Amniotic epithelial cell (primary cell): ENCODE results near the gene SPSB2.
"Not testable (repeated sequence)": the region's sequence is repeated elsewhere in the genome, so short reads cannot be mapped to it uniquely, and the experiment has no call there.

Experiments used
- DNase-seq: peaks from one replicate; pipeline ENCODE4 v3.0.0-alpha.2; 2010; ENCODE audit warnings: low read depth

Gene SPSB2

GRCh38 chr12:6899837-6900519 lies 26.9 kb upstream of the SPSB2 start:
- peak; percentile 19 for DNase-seq

GRCh38 chr12:6899427-6899826 lies 26.3 kb upstream of the SPSB2 start:
- DNase-seq: peak; percentile 33

GRCh38 chr12:6896846-6897435 lies 23.8 kb upstream of the SPSB2 start:
- DNase-seq: no peak

DNA sequence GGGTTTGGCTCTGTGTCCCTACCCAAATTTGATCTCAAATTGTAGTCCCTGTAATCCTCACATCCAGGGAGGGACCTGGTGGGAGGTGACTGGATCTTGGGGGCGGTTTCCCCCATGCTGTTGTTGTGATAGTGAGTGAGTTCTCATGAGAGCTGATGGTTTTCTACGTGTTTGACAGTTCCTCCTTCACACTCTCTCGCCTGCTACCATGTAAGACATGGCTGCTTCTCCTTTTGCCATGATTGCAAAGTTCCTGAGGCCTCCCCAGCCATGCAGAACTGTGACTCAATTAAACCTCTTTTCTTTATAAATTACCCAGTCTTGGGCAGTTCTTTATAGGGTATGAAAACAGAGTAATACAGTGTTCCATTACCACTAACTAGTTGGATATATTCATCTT lies 21.2 kb upstream of the SPSB2 start:
- DNase-seq: no peak

DNA sequence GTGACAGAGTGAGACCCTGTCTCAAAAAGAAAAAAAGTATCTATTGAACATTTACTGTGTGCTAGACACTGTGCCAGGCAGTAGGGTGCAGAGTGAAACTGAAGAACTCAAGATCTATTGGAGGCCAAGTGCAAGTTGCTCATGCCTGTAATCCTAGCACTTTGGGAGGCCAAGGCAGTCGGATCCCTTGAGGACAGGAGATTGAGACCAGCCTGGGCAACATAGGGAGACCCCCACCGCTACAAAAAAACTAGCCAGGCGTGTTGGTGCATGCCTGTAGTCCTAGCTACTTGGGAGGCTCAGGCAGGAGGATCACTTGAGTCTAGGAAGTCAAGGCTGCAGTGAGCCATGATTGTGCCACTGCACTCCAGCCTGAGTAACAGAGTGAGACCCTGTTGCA lies 19.6 kb upstream of the SPSB2 start:
- not testable (repeated sequence) for DNase-seq

DNA sequence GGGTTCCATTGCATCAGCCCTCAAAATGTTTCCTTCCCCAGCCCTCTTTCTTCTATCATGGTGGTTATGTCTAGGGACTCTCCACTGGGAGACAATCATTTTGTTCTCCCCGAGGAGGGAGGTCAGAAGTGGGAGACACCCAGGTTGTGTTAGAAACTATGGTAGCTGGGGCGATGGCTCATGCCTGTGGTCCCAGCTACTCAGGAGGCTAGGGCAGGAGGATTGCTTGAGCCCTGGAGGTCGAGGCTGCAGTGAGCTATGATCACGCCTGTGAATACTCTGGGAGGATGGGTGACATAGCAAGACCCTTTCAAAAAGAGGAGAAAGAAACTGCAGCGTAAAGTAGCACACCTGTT lies 18.5 kb upstream of the SPSB2 start:
- no peak for DNase-seq

DNA sequence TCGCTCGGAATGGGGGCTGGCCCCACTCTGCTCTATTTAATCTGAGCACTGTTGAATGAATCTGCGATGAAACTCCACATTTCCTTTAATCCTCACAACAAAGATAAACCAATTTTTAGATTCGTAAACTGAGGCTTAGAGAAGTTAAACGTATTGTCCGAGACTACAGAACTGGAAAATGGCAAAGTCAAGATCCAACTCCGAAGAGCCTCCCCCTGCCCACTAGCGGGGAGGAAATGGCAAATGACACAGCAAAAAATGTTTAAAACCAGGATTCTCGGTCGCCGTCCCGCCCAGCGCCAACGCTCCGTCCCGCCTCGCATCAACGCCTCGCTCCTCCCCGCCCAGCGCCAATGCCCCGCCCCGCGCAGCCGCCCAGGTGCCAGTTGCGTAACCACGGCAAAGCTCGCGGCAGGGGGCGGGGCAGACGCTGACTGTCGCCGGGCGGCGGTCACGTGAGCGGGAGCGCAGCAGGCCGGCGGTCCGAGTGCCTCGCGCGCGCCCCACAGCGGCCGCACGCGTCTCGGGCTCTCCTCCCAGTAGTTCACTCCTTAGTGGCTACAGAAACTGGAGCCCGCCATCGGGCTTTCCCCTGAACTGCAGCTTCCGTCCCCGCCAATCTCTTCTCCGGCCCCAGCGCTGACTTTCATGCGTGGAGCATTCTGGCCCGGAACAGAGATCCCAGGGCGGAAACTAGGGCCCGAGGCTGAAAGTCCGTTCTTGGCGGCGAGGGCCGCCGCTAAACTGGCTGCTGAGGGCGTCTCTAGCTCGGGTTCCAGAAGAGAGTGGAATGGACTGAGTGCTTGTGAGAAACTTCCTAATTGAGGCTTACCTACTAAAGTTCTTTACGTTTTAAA lies 17.9 kb upstream of the SPSB2 start:
- DNase-seq: peak; percentile 87

DNA sequence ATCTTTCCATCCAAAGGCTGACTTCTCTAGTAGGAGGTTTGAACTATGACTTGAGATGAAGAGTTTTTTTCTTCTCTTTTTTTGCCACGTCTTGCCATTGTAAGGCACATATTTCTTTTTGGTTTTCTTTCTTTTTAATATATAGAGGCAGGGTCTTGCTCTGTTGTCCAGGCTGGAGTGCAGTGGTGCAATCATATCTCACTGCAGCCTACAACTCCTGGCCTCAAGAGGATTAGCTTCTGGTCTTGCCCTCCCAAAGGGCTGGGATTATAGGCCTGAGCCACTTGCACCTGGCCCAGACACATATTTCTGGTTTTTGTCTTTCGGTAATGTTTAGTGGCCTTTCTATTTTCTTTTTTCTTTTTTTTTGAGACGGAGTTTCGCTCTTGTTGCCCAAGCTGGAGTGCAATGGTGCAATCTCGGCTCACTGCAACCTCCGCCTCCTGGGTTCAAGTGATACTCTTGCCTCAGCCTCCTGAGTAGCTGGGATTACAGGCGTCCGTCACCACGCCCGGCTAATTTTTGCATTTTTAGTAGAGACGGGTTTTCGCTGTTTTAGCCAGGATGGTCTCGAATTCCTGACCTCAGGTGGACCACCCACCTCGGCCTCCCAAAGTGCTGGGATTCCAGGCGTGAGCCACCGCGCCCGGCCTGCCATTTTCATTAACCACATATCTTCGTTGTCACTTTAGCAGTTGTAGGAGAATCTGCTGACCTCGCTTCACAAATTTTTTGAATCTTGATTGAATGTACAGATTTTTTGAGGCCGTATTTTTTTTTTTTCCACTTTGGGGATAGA lies 16.9 kb upstream of the SPSB2 start:
- DNase-seq: not testable (repeated sequence)

GRCh38 chr12:6888794-6889193 lies 15.7 kb upstream of the SPSB2 start:
- DNase-seq: not testable (repeated sequence)

GRCh38 chr12:6888360-6888759 lies 15.3 kb upstream of the SPSB2 start:
- DNase-seq: no peak

DNA sequence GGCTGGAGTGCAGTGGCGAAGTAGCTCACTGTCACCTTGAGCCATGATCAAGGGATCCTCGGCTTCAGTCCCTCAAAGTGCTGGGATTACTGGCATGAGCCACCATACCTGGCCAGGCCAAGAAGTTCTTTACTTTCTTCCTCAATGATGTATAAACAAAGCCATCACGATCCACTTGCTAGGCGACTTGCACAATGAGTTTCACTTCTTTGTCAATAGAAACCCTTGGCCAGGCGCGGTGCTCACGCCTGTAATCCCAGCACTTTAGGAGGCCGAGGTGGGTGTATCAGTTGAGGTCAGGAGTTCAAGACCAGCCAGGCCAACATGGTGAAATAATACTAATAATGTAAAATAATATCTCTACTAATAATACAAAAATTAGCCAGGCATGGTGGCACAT lies 14.4 kb upstream of the SPSB2 start:
- no peak for DNase-seq

DNA sequence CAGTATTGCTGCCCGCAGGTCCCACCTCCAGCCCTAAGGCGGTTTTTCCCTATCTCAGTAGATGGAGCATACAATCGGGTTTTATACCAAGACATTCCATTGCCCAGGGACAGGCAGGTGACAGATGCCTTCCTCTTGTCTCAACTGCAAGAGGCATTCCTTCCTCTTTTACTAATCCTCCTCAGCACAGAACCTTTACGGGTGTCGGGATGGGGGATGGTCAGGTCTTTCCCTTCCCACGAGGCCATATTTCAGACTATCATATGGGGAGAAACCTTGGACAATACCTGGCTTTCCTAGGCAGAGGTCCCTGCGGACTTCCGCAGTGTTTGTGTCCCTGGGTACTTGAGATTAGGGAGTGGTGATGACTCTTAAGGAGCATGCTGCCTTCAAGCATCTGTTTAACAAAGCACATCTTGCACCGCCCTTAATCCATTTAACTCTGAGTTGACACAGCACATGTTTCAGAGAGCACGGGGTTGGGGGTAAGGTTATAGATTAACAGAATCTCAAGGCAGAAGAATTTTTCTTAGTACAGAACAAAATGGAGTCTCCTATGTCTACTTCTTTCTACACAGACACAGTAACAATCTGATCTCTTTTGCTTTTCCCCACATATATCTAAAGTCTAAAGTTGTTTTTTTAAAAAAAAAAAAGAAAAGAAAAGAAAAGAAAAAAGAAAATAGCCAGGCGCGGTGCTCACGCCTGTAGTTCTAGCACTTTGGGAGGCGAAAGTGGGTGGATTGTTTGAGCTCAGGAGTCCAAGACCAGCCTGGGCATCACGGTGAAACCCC lies 13.3 kb upstream of the SPSB2 start:
- not testable (repeated sequence) for DNase-seq

DNA sequence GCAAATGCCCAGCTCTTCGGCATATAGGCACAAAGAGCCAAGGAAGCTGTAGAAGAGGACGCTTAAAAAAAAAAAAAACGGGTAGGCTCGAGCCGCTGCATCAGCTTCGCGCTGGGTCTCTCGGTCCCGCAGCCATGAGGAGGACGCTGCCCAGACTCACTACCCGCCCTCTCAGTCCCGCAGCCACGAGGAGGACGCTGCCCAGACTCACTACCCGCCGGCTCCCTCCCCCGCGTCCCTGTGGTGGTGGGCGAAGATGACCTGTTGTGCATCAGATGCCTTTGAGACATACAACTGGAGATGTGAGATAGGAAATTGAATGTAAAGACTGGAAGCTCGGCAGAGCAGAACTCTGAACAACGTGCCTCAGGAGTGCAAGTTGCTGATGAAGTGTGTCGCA lies 11.4 kb upstream of the SPSB2 start:
- DNase-seq: no peak

GRCh38 chr12:6883683-6884082 lies 10.6 kb upstream of the SPSB2 start:
- DNase-seq: no peak

- no peak for DNase-seq
Observed at GRCh38 chr12:6883252-6883651, 10.1 kb upstream of the SPSB2 start.

GRCh38 chr12:6879824-6880223 lies 6.7 kb upstream of the SPSB2 start:
- DNase-seq: not testable (repeated sequence)

GRCh38 chr12:6874015-6874368 lies 889 bp upstream of the SPSB2 start:
- not testable (repeated sequence) for DNase-seq

DNA sequence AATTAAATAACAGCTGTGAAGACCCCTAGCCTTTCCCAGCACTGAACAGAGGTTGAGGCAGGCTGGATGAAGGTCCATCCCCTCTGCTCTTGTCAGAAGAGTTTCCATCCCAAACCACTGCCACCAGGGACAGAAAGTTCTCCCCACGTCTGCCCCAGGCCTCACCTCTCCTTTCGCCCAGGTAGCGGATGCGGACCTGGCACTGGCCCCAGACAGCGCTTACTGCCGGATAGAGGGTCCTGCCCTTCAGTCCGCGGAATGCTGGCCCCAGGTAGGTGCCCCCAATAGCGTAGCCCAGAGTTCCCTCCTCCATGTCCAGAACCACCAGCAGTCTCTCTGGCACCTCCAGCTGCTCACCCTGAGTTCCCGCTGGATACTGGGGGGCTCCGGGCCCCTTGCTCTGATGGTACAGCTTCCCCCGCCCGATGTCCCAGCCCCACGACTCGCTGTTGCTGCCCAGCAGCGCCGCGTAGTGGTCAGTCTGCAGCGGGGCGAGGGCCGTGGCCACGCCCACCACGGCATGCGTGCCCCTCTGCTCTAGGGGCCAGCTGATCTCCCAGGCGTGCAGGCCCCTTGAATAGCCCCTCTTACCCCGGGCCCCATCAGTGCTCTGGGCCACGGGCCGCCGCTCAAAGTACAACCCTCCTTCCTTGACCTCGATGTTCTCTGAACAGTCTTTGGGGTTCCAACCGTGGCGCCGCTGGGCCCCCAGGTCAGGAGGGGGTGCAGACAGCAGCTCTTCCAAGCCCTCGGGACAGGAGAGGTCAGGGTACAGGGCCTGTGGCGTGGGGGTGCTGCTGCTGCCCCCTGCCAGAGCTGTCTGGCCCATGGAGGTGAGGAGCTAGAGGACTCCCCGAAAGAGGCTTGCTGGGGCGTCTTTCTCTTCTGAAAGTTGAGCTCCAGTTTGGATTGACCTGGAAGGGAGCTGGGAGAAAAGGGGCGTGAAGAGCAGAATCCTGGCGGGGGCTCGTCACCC lies 742 bp downstream of the SPSB2 start:
- DNase-seq: peak; percentile 49

DNA sequence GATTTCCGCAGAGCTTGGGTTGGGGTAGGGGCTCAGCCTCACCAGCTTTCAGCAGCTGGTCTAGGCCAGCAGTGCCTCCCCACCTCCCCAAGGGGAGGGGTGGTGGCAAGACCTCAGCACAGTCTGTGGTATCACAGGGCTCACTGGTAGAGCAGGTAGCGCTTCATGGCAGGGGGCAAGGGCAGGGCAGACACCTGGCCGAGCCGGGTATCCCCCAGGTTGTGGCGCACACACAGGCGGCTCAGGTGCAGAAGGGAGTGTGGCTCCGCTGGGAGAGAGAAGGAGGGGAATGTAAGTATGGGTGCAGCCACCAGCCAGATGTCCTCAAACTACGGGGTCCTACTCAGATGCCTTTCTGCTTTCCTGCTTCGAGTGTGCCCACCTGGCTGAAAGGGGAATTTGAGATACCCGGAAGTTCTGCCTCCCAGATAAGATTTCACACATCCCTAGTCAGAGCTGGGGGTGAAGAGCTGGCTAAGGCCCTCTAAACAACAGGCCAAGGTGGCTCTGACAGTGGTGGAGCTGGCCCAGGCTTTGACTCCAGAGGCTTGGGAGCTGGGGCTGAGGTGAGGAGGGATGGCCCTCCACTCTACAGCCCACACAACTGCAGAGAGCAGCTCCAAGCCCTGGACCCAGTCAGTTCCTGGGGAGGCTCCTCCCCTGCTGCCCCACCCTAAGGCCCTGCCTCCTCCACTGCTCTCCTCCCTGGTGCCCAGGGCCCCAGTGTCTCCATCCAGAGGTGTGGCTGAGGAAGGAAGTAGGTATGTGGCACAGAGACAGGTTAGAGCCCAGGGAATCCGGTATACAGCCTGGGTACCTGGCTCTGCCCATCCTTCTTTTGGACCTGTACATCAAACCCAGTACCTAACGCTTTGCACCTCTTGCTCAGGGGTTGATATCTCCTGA lies 1.8 kb downstream of the SPSB2 start:
- DNase-seq: no peak
